Activated CD8-positive, alpha-beta memory T cell treated with anti-CD3 and anti-CD28 coated beads, Interleukin-2, amount 50 U/mL, for 1 hour (primary cell): Measurements from ENCODE around the gene CYB561D1.

Source experiments
- DNase-seq: peaks from one replicate; pipeline ENCODE4 v3.0.0-alpha.2; 2020; ENCODE audit errors: extremely low read depth

Gene CYB561D1

GRCh38 chr1:109479901-109480300 lies 14.0 kb upstream of the CYB561D1 start:
- DNase-seq = no peak

GRCh38 chr1:109481646-109482045 lies 12.2 kb upstream of the CYB561D1 start:
- DNase-seq = no peak

GRCh38 chr1:109482242-109482641 lies 11.7 kb upstream of the CYB561D1 start:
- no peak for DNase-seq

- DNase-seq = no peak
These were observed 10.9 kb upstream of the CYB561D1 start for GRCh38 chr1:109482791-109483671.

GRCh38 chr1:109483672-109484518 lies 10.0 kb upstream of the CYB561D1 start, which contains the start of gene ATXN7L2:
Gene ATXN7L2 (plus strand): TSS chr1:109483905. CDS start chr1:109483954, 49 bp downstream.
- DNase-seq = peak; percentile 84

- no peak for DNase-seq
These were observed 9.3 kb upstream of the CYB561D1 start for GRCh38 chr1:109484519-109484975.

GRCh38 chr1:109485001-109485400 lies 8.9 kb upstream of the CYB561D1 start:
- no peak for DNase-seq

GRCh38 chr1:109487261-109487660 lies 6.6 kb upstream of the CYB561D1 start:
- no peak for DNase-seq

- DNase-seq = no peak
These were observed 5.7 kb upstream of the CYB561D1 start for GRCh38 chr1:109488201-109488600.

GRCh38 chr1:109488696-109489095 lies 5.2 kb upstream of the CYB561D1 start:
- no peak for DNase-seq

GRCh38 chr1:109490029-109490933 lies 3.6 kb upstream of the CYB561D1 start:
- no peak for DNase-seq

GRCh38 chr1:109490934-109491302 lies 3.0 kb upstream of the CYB561D1 start:
- no peak for DNase-seq

- no peak for DNase-seq
These were observed 2.5 kb upstream of the CYB561D1 start for GRCh38 chr1:109491372-109491771.

GRCh38 chr1:109492779-109493178 lies 1.1 kb upstream of the CYB561D1 start:
- DNase-seq = no peak

- no peak for DNase-seq
These were observed 667 bp upstream of the CYB561D1 start for GRCh38 chr1:109493227-109493626.

GRCh38 chr1:109495738-109496137 lies 1.8 kb downstream of the CYB561D1 start:
- no peak for DNase-seq

- no peak for DNase-seq
These were observed 3.7 kb downstream of the CYB561D1 start for GRCh38 chr1:109497449-109498160.

- DNase-seq = no peak
These were observed 4.4 kb downstream of the CYB561D1 start for GRCh38 chr1:109498161-109498801.

- DNase-seq = no peak
These were observed 5.2 kb downstream of the CYB561D1 start for GRCh38 chr1:109499081-109499480.
